Breast epithelium (tissue), 4 donors: ENCODE measurements around the gene CDK3. TPM values are rescaled to one million over a fixed set of nuclear protein-coding genes. Genes with fewer than 3 reads are reported as not detected.
A peak's percentile ranks its signal among the peaks of the same experiment; 100 is the strongest.

ENCODE experiments used
- DNase-seq, 2 donors: peaks; one replicate each; pipeline ENCODE4 v3.0.0-alpha.2; 2019; ENCODE audit warnings: low spot score in 2 of 2
- H3K27ac ChIP-seq, 2 donors: fragments of 200-600 bp; sonication (generic) in 1 of 2; one replicate each; pipeline ENCODE4 v1.5.1; 2016 to 2019; ENCODE audit warnings: mild to moderate bottlenecking in 1 of 2
- H3K27me3 ChIP-seq, 2 donors: fragments of 200-600 bp; sonication (generic) in 1 of 2; one replicate each; pipeline versions ENCODE4 v1.5.1 to v1.6.0; 2017 to 2019; ENCODE audit warnings: control low read depth in 1 of 2, mild to moderate bottlenecking in 1 of 2
- H3K36me3 ChIP-seq: fragments of 200-600 bp; one replicate; pipeline ENCODE4 v1.5.1; 2019
- H3K4me1 ChIP-seq, 2 donors: fragments of 200-600 bp; sonication (generic); one replicate each; pipeline ENCODE4 v1.5.1; 2016 to 2019; ENCODE audit warnings: control low read depth in 1 of 2
- H3K4me3 ChIP-seq, 3 donors: fragments of 200-600 bp; sonication (generic); 1 replicate in 2 of 3; 2 replicates in 1 of 3; pipeline ENCODE4 v1.5.1; 2016 to 2019; ENCODE audit warnings: mild to moderate bottlenecking in 3 of 3, moderate library complexity in 2 of 3
- H3K9me3 ChIP-seq, 2 donors: fragments of 200-600 bp; sonication (generic) in 1 of 2; one replicate each; pipeline ENCODE4 v1.5.1; 2016 to 2019; ENCODE audit warnings: control low read depth in 1 of 2
- POLR2A ChIP-seq: fragments of 450-650 bp; IDR thresholded peaks from one replicate; pipeline ENCODE4 v1.6.1; 2016; ENCODE audit warnings: antibody characterized with exemption, mild to moderate bottlenecking, moderate library complexity
- POLR2AphosphoS5 ChIP-seq, 3 donors: sonication (generic); formaldehyde crosslinking; IDR thresholded peaks; one replicate each; pipeline ENCODE4 v1.6.1; 2017; ENCODE audit warnings: antibody characterized with exemption in 3 of 3
- intact Hi-C: fragments of 100-400 bp; cut with DNase I; formaldehyde crosslinking; loops from one replicate; pipeline ENCODE4 v1.15.1; 2023; ENCODE audit warnings: low total_unique reads
- total RNA-seq, 3 donors: library from RNA; depleted of rRNA; stranded (reverse); fragments of >200 nt; gene quantifications; one replicate each; pipeline ENCODE4 v1.1.0, GENCODE V29; 2016
- TF ChIP-seq, protein P1 (sequence below), 3 donors: fragments of 450-650 bp; IDR thresholded peaks; one replicate each; pipeline ENCODE4 v1.5.1; 2016 to 2017; ENCODE audit warnings: antibody characterized with exemption in 3 of 3, mild to moderate bottlenecking in 3 of 3, moderate library complexity in 3 of 3

Gene CDK3
- total RNA-seq, 3 donors from 2014 or later = 6.6 to 13.0 (median 9.5) TPM

DNA sequence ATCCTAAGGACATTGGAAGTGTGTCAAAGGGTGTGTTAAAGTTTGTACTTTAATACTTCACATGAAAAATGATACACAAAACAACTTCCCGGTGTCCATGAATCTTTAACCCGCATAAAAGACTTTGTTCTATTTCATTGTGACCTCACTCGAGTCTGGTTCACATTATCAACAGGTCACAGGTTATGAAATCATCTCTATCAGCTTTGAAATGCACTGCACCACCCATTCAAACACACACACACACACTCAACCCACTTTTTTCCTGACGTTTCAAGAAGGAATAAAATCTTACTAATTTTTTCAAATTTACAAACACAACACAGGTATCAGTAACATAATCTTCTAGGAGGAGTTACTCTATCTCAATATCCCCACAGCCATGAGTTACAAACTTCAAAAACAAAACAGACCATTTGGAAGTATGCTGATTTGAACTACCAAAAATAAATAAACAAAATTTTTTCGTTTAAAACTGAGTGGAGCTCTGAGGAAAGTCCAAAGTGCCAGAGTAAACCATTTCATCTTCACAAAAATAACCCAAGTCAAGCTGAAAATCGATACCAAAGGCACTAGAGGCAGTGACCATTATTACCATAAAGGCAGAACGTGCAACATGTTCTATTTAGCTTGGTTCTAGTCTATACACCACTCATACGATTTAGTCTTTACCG lies 24.3 kb upstream of the CDK3 start:
- Histone ChIP-seq H3K27ac (peak overlapping the region; percentile 57 to 70), H3K4me1 (peaks cover 0 to 6% of the 10 kb centered on the region in 2 donors), H3K9me3 (no peaks in the 10 kb centered on the region), H3K27me3 (no peaks in the 10 kb centered on the region), H3K4me3 (peak overlapping the region in 2 of 3 donors; percentile 0 to 34), H3K36me3 (no peaks in the 10 kb centered on the region)
- DNase-seq = no peak
- no peak for TF ChIP-seq POLR2A
- intact Hi-C loops = no loop called here

DNA sequence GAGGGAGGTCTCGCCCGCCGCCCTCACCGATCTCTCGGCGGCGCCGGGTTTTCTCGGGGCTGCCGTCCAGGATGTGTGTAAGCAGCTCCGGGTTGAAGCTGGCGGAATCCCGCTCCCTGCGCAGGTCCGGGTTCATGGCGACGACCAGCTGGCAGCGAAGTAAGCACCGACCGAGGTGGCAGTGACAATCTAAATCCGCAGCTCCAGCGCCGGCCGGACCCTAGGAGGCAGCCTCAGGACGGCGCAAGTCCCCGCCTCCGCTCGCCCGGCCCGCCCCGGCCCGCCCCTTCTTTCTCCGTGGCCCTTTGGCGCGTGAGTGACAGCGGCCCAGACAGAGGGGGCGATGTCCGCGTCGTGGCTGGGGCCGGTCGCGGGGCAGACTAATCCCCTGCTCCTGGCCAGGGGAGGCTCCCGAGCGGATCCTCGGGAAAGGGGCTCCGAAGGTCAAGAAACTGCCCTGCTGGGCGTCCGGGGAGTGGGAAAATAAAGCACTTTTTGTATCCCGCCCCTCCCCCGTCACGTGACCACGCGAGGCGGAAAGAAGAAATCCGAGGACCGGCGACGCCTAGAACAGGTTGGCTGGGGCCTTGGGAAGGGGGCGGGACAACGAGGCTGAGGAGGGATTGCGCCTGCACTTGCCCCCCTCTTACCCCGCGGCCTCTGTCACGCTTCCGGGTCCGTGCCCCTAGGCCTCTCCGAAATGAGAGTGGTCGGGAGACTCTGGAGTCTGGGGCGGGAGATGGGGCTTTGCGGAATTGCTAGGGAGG lies 21.5 kb upstream of the CDK3 start, which contains the start of the genes ACOX1 and TEN1:
TSS of gene ACOX1 (minus strand) at position 229 of the 767 bp plus-strand sequence. CDS start at position 136, 93 bp downstream.
TSS of gene TEN1 (plus strand) at position 303 of the 767 bp plus-strand sequence. CDS start 6,953 bp downstream, outside the sequence.
- Histone ChIP-seq H3K4me3 (peak within 1 kb of the TSS; percentile 69 to 89 (median 72)), H3K36me3 (no peaks in the 10 kb centered on the region), H3K4me1 (peaks cover 0 to 25% of the 10 kb centered on the region in 2 donors), H3K9me3 (no peaks in the 10 kb centered on the region), H3K27ac (peak within 1 kb of the TSS; percentile 99 to 100), H3K27me3 (no peaks in the 10 kb centered on the region)
- intact Hi-C loops = no loop called here
- DNase-seq = peak; percentile 96 to 98
- TF ChIP-seq, protein P1, sequence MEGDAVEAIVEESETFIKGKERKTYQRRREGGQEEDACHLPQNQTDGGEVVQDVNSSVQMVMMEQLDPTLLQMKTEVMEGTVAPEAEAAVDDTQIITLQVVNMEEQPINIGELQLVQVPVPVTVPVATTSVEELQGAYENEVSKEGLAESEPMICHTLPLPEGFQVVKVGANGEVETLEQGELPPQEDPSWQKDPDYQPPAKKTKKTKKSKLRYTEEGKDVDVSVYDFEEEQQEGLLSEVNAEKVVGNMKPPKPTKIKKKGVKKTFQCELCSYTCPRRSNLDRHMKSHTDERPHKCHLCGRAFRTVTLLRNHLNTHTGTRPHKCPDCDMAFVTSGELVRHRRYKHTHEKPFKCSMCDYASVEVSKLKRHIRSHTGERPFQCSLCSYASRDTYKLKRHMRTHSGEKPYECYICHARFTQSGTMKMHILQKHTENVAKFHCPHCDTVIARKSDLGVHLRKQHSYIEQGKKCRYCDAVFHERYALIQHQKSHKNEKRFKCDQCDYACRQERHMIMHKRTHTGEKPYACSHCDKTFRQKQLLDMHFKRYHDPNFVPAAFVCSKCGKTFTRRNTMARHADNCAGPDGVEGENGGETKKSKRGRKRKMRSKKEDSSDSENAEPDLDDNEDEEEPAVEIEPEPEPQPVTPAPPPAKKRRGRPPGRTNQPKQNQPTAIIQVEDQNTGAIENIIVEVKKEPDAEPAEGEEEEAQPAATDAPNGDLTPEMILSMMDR (IDR thresholded peaks at IDR 0.05) = peak; percentile 65 to 66 (median 65)
- TF ChIP-seq POLR2AphosphoS5 (IDR thresholded peaks at IDR 0.05) = peak; percentile 93 to 97 (median 96)
- peak; percentile 88 for TF ChIP-seq POLR2A

DNA sequence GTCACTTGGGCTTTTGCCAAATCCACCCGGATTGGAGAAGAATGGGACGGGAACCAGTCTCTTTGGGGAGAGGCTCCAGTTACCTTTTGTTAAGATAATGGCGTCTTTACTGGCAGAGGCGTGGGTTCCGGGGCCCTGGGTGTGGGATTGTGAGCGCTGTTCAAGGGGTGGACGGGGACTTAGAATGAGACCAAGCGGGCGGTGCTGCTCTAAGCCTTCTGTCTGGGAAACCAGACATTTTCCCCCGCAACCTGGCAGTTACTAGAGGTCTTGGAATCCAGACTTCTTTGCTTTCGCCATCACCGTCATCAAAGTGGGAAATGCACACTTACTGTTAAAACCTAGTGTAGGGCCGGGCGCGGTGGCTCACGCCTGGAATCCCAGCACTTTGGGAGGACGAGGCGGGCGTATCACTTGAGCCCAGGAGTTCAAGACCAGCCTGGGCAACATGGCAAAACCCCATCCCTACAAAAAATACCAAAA lies 20.9 kb upstream of the CDK3 start:
- Histone ChIP-seq H3K4me1 (peaks cover 0 to 27% of the 10 kb centered on the region in 2 donors), H3K27me3 (no peaks in the 10 kb centered on the region), H3K36me3 (no peaks in the 10 kb centered on the region), H3K4me3 (peak overlapping the region; percentile 69 to 89 (median 72)), H3K9me3 (no peaks in the 10 kb centered on the region), H3K27ac (peak overlapping the region; percentile 99 to 100)
- TF ChIP-seq, protein P1 (IDR thresholded peaks at IDR 0.05) = no peak
- TF ChIP-seq POLR2AphosphoS5 (IDR thresholded peaks at IDR 0.05) (no peak), POLR2A (no peak)
- intact Hi-C loops = no loop called here
- no peak for DNase-seq

DNA sequence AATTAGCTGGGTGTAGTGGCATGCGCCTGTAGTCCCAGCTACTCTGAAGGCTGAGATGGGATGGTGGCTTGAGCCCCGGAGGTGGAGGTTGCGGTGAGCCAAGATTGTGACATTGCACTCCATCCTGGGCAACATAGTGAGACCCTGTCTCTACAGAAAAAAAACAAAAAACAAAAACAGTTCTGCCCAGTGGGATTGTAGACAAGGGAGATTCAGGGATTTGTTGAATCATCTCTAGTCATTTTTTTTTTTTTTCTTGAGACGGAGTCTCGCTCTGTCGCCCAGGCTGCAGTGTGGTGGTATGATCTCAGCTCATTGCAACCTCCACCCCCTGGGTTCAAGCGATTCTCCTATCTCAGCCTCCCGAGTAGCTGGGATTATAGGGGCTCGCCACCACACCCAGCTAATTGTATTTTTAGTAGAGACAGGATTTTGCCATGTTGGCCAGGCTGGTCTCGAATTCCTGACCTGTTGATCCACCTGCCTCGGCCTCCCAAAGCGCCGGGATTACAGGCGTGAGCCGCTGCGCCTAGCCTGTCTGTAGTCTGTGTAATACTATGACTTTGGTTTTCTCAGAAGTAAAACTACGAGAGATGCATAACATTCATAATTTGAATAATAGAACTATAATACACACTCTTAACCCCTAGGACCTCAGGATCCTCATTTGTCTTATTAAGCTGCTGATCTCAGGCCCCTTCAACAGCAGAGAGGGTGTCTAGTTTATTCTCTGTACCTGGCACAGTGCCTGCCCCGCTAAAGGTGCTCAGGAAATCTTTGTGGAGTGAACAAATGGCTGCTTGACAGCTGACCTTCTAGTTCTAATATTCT lies 20.3 kb upstream of the CDK3 start:
- no peak for DNase-seq
- TF ChIP-seq, protein P1 (IDR thresholded peaks at IDR 0.05) = no peak
- Histone ChIP-seq H3K36me3 (no peaks in the 10 kb centered on the region), H3K4me1 (peaks cover 0 to 27% of the 10 kb centered on the region in 2 donors), H3K4me3 (peak overlapping the region; percentile 69 to 89 (median 72)), H3K27ac (peak overlapping the region; percentile 99 to 100), H3K9me3 (no peaks in the 10 kb centered on the region), H3K27me3 (no peaks in the 10 kb centered on the region)
- intact Hi-C loops = no loop called here

DNA sequence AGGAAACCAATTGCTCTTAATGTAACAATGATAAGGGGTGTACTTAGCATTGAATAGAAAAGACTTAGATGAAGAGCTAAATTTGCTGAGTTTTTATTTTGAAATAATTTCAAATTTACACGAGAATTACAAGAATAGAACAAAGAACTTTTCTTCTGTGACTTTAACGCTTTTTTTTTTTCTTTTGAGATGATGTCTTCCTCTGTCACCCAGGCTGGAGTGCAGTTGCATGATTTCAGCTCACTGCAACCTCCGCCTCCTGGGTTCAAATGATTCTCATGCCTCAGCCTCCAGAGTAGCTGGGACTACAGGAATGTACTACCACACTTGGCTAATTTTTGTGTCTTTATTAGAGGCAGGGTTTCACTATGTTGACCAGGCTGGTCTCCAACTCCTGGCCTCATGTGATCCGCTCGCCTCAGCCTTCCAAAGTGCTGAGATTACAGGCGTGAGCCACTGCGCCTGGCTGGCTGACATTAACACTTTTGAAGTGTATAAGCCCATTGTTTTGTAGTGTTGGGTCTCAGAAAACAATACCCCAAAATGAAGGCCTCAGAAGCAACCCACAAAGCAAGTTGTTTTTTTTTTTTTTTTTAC lies 19.5 kb upstream of the CDK3 start:
- H3K27ac ChIP-seq = peak overlapping the region; percentile 99 to 100
- H3K4me1 ChIP-seq = peaks cover 0 to 24% of the 10 kb centered on the region in 2 donors
- no peak for DNase-seq
- H3K27me3 ChIP-seq = no peaks in the 10 kb centered on the region
- no peaks in the 10 kb centered on the region for H3K9me3 ChIP-seq
- H3K4me3 ChIP-seq = no peak overlapping the region
- H3K36me3 ChIP-seq = no peaks in the 10 kb centered on the region
- TF ChIP-seq, protein P1 (IDR thresholded peaks at IDR 0.05) = no peak
- no peak for TF ChIP-seq POLR2A
- TF ChIP-seq POLR2AphosphoS5 (IDR thresholded peaks at IDR 0.05) = no peak
- intact Hi-C loops = no loop called here
